HL-60/S4 treated with phorbol 12-myristate 13-acetate at 8.2 ng/mL for 4 days and 3 days (cell line): ENCODE data around the gene SLC4A9.
"Not testable (repeated sequence)": the region's sequence is repeated elsewhere in the genome, so short reads cannot be mapped to it uniquely, and the experiment has no call there.

Experiments
- in situ Hi-C: fragments of 300-500 bp; cut with MboI; formaldehyde crosslinking; loops from 2 replicates; pipeline ENCODE4 v1.15.0; 2022; ENCODE audit warnings: low sequenced_read_pairs

The SLC4A9 gene

GRCh38 chr5:140391732-140392131, 31.7 kb downstream of the SLC4A9 start:
- in situ Hi-C loops = no loop called here

GRCh38 chr5:140393738-140394137, 33.7 kb downstream of the SLC4A9 start:
- in situ Hi-C loops = no loop called here

- in situ Hi-C loops = no loop called here
Observed at GRCh38 chr5:140398379-140398811, 38.4 kb downstream of the SLC4A9 start.

- in situ Hi-C loops = no loop called here
Observed at GRCh38 chr5:140399979-140400729, 40.2 kb downstream of the SLC4A9 start.

GRCh38 chr5:140400730-140401361, 40.9 kb downstream of the SLC4A9 start:
- in situ Hi-C loops = no loop called here

- in situ Hi-C loops = no loop called here
Observed at GRCh38 chr5:140401362-140402257, 41.6 kb downstream of the SLC4A9 start, which contains the start of gene ANKHD1. ANKHD1 (plus strand) TSS chr5:140401833; CDS start chr5:140401968, 135 bp downstream.

- in situ Hi-C loops = no loop called here
Observed at GRCh38 chr5:140402258-140403074, 42.5 kb downstream of the SLC4A9 start.

- in situ Hi-C loops = no loop called here
Observed at GRCh38 chr5:140403613-140404012, 43.6 kb downstream of the SLC4A9 start.

- in situ Hi-C loops = no loop called here
Observed at GRCh38 chr5:140408750-140409241, 48.8 kb downstream of the SLC4A9 start.

GRCh38 chr5:140413230-140413629, 53.2 kb downstream of the SLC4A9 start:
- in situ Hi-C loops = no loop called here

GRCh38 chr5:140417235-140417634, 57.2 kb downstream of the SLC4A9 start:
- in situ Hi-C loops = no loop called here

- in situ Hi-C loops = no loop called here
Observed at GRCh38 chr5:140418862-140419520, 59.0 kb downstream of the SLC4A9 start.

- in situ Hi-C loops = no loop called here
Observed at GRCh38 chr5:140420226-140420570, 60.2 kb downstream of the SLC4A9 start.

- in situ Hi-C loops = no loop called here
Observed at GRCh38 chr5:140420665-140421361, 60.8 kb downstream of the SLC4A9 start.

- in situ Hi-C loops = not testable (repeated sequence)
Observed at GRCh38 chr5:140421375-140421774, 61.4 kb downstream of the SLC4A9 start.

- in situ Hi-C loops = no loop called here
Observed at GRCh38 chr5:140423609-140424008, 63.6 kb downstream of the SLC4A9 start.

- in situ Hi-C loops = no loop called here
Observed at GRCh38 chr5:140424135-140424534, 64.1 kb downstream of the SLC4A9 start.
